Measurements from ENCODE around the gene BST1. TPM values are rescaled to one million over a fixed set of nuclear protein-coding genes. Genes with fewer than 3 reads are reported as not detected.
"Not testable (repeated sequence)": the region's sequence is repeated elsewhere in the genome, so short reads cannot be mapped to it uniquely, and the experiment has no call there.

Gene BST1
- total RNA-seq, 1 experiment from 2014 or later, result 0.56 TPM

DNA sequence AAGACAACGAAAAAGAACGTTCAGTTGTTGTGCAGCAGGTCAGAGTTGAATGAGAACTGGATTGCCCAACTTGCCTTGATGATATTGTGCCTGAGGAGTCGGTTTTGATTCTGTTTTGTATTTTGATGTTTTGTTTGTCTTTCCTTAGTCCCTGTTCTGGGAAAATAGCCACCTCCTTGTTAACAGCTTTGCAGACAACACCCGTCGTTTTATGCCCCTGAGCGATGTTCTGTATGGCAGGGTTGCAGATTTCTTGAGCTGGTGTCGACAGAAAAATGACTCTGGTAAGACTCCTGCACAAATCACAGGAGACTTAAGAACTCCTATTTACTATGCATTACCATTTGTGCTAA lies 4.5 kb downstream of the BST1 start:
- no peak for DNase-seq (ENCODE audit: low spot score)

DNA sequence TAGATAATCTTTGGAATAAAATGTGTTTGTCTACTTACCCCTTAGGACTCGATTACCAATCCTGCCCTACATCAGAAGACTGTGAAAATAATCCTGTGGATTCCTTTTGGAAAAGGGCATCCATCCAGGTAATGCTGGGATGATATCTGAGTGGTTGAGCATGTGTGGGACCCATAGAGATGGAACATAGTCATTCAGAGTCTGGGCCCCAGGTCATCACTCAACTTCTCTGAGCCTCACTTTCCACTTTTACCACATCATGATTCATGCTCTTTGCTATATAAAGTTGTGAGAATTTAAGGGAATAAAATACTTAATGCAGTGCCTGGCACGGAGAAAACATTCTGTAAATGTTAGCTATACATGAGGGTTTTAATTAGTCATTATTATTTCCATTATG lies 8.9 kb downstream of the BST1 start:
- no peak for DNase-seq (ENCODE audit: low spot score)

- DNase-seq (ENCODE audit: low spot score), result no peak
These were observed 9.3 kb downstream of the BST1 start for GRCh38 chr4:15712214-15712613.

DNA sequence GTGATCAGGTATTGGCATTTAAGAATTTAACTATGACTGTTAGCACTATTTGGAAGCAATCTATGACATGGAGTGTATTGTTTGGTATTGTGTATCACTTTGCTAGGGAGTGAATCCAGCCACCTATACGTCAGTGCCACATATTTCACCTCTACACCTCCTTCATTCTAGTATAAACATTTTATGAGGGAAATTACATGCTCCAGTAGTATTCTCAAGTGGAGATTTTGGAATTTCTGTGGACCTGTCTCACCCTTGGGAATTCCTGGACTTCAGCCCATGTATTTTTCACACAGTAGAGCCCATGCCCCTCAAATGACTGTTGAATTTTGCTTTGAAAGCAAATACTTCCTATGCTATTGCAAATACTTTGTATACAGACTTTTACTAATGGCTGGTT lies 11.3 kb downstream of the BST1 start:
- no peak for DNase-seq (ENCODE audit: low spot score)

GRCh38 chr4:15714646-15715435 lies 12.0 kb downstream of the BST1 start:
- DNase-seq (ENCODE audit: low spot score), result no peak

DNA sequence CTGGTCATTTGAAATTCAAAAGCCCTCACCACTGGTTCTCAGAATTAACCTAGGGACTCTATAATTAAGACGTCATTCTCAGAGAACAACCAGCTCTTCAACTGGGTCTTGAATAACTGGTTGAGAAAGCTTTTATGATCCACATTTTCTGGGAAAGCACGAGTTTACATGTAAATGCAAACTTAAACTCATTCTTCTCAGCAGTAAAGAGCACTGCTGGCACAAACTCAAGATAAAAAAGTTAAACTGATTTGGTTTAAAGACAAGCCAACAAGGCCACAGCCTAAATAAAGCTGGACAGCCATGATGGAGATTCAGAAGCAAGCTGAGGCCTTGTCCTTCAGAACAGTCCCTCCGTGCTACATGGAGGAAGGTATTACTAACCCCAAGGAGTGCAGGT lies 13.2 kb downstream of the BST1 start:
- no peak for DNase-seq (ENCODE audit: low spot score)

GRCh38 chr4:15717086-15717485 lies 14.2 kb downstream of the BST1 start:
- no peak for DNase-seq (ENCODE audit: low spot score)

DNA sequence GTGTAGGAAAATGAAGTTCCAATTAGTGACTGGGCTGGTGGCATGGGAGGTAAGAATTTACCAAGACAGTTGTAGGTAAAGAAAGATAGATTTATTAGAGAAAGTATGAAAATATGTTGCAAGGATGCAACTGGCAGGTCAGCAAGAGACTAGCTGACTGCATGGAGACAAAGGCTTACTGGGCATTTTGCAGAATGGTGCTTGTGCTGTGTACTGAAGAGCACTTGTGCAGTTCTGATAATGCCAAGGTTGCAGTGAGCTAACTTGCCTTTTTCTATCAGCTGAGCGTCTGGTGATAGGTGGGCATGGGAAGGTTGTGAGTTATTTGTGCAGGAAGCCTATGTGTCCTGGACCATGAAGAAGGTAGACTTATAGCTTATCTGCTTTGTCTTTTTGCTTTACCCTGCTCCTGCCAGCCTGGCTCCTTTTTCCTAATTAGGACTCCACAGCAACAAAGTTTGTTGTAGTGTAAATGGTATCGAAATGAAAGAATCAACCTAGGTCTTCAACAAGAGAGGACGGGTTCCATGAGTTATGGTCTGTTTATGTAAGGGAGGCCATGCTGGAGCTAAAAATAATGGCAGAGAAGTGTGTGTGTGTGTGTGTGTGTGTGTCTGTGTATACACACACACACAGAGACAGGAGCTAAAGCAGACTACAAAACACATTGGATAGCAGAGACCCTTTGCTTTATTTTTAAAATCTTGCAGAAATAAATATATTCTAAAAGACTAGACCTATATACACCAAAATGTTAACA lies 15.0 kb downstream of the BST1 start:
- DNase-seq (ENCODE audit: low spot score), result no peak

DNA sequence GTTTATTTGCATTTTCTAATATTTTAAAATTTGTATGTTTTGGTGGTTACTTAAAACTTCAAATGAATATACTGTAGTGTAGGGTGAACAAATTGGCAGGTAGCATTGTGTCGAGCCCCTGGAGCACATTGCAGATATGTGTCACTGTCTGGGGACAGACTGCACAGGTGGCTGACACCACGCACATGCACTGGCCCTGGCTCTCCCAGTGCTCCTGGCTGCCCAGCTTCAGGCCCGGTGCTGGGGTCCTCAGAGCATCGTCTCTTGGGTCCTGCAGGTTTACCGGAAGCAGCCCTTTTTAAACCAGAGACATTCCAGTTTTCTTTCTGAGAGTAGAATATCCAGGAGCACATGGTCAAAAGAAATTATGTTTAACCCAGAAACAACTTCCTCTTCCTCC lies 15.6 kb downstream of the BST1 start:
- no peak for DNase-seq (ENCODE audit: low spot score)

DNA sequence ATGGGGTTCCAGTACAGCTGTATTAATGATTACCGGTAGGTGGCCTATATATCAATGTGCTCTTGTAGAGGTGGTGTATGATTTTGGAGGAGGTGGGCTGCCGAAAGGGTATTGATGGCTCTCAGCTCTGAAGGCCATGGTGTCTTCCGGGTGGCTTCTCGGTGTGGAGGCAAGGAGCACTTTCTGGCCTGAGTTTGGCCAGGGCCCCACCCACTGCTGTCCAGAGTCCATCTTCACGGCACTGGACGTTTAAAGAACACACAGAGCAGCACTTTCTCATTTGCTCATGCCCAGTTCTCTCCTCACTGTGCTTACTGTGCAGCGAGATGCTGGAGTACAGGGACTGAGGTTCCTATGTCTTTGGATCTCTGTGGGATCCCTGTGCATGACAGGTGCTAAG lies 16.1 kb downstream of the BST1 start:
- DNase-seq (ENCODE audit: low spot score), result no peak

- DNase-seq (ENCODE audit: low spot score), result no peak
These were observed 16.6 kb downstream of the BST1 start for GRCh38 chr4:15719506-15719905.

DNA sequence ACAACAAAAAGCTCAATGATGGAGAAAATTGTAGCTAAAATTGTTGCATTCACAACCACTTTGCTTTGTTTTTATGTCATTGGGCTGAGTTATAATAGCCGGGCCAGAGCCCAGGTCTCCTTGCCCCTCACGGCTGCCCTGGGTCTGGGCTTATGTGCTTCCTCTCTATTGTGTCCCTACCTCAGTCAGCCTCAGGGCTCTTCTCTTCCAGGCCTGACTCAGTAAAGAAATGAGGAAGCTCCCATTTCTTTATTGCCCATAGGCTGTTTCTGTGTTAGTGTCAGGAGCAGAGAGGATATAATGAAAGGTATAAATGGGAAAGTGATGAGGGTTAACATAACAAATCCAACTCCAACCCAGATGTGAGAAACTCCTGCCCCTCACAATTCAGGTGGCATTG lies 18.0 kb downstream of the BST1 start:
- DNase-seq (ENCODE audit: low spot score), result no peak

- DNase-seq (ENCODE audit: low spot score), result no peak
These were observed 22.7 kb downstream of the BST1 start for GRCh38 chr4:15725608-15726007.

GRCh38 chr4:15729910-15730533 lies 27.2 kb downstream of the BST1 start:
- DNase-seq (ENCODE audit: low spot score), result peak; percentile 44

- not testable (repeated sequence) for DNase-seq (ENCODE audit: low spot score)
These were observed 30.2 kb downstream of the BST1 start for GRCh38 chr4:15733061-15733460.

- no peak for DNase-seq (ENCODE audit: low spot score)
These were observed 32.7 kb downstream of the BST1 start for GRCh38 chr4:15735536-15735935.

DNA sequence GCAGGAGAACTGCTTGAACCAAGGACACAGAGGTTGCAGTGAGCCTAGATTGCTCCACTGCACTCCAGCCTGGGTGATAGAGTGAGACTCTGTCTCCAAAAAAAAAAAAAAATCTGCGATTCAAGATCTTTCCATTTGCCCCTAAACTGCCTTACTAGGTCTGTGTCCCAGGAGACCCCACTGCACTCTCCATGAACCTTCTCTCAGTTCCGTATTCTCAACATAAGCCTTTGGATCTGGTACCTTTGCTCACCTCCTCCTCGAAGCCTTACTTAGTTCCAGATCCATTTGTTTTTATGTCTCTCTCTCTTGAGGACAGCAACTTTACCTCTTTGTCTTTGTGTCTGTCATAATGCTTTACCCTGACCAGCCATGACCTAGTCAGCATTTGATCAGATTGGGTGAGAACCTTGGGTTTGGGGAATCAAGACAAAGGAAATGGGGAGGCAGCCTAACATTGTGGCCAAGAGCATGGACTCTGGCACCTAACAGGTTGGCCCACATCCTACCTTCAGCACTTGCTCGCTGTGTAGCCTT lies 33.7 kb downstream of the BST1 start:
- DNase-seq (ENCODE audit: low spot score), result no peak

GRCh38 chr4:15737255-15737654 lies 34.4 kb downstream of the BST1 start:
- DNase-seq (ENCODE audit: low spot score), result no peak

DNA sequence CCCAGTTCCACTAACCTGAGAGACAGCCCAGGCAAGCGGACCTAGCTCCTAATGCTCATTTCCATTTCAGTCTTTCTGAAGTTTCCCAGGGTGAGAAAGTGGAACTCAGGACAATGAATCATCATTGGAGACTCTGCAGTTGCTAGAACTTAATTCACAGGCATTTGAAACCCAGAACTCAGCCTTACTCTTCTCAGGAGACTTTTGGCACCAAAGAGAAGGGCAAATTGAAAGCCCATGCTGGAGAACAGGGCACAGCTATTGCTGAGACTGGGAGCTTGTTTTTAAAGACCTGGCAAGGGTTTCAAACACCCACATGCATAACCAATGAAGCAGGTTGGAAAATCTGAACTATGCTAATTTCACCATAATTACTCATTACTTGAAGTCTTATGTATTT lies 36.0 kb downstream of the BST1 start:
- DNase-seq (ENCODE audit: low spot score), result no peak

GRCh38 chr4:15740764-15741404 lies 38.0 kb downstream of the BST1 start:
- no peak for DNase-seq (ENCODE audit: low spot score)

DNA sequence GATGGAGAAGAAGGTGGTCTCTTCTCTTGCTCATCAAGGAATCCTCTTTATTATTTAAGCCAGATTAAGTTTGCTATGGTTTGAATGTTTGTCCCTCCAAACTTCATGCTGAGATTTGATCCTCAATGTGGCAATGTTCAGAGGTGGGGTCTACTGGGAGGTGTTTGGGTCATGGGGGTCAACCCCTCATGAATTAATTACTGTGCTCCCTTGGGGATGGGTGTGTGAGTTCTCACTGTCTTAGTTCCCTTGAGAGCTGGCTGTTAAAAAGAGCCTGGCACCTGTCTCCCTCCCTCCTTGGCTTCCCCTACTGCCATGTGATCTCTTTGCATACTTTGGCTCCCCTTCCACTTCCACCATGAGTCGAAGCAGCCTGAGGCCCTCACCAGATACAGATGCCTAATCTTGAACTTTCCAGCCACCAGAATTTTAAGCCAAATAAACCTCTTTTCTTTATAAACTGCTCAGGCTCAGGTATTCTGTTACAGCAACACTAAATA lies 39.3 kb downstream of the BST1 start:
- no peak for DNase-seq (ENCODE audit: low spot score)

GRCh38 chr4:15742637-15743036 lies 39.8 kb downstream of the BST1 start:
- DNase-seq (ENCODE audit: low spot score), result no peak

Measured in H4 (cell line).